ENCODE data around the gene TFAP2A. TPM values are rescaled to one million over a fixed set of nuclear protein-coding genes. Genes with fewer than 3 reads are reported as not detected.

TFAP2A gene
- polyA plus RNA-seq, 2 of the 4 experiments (the other 2 are of a cell fraction), result 13.1 to 26.9 TPM

GRCh38 chr6:10391799-10392198 is 23.1 kb downstream of the TFAP2A start:
- no peak for TF ChIP-seq HOXB5 (CRISPR knock-in tag; IDR thresholded peaks at IDR 0.05)
- no peak for TF ChIP-seq HDAC2 (IDR thresholded peaks at IDR 0.05)
- TF ChIP-seq CHD4 (IDR thresholded peaks at IDR 0.05; ENCODE audit: borderline replicate concordance), result no peak
- TF ChIP-seq HMGXB4 (CRISPR knock-in tag; IDR thresholded peaks at IDR 0.05; ENCODE audit: borderline replicate concordance), result no peak
- no peak for TF ChIP-seq MAZ (IDR thresholded peaks at IDR 0.05; ENCODE audit: borderline replicate concordance, low read depth, low read length)
- CTCF ChIA-PET, result interaction anchor here (0.6 kb wide), 2 partner anchors 31 to 106 kb away, joined by 3 read pairs; no protein-coding TSS in a partner anchor
- Histone ChIP-seq H3K9me3 (no peaks in the 10 kb centered on the region), H3K4me2 (no peak overlapping the region), H3K4me1 (no peaks in the 10 kb centered on the region), H3K27ac (no peak overlapping the region), H3K4me3 (no peak overlapping the region)
- WGBS (ENCODE audit: missing lambda C conversion rate), result 88% methylated on average over 10 of the region's 10 CpGs
- FAIRE-seq (no peak), DNase-seq (ENCODE audit: low read depth in 1 of 2, low spot score in 1 of 2) (no peak), ATAC-seq (no peak)
- POLR2A ChIA-PET, result no interaction called here

GRCh38 chr6:10391299-10391630 is 23.6 kb downstream of the TFAP2A start:
- no peak for TF ChIP-seq CEBPB (IDR thresholded peaks at IDR 0.05)
- TF ChIP-seq GATA3 (IDR thresholded peaks at IDR 0.05; ENCODE audit: borderline replicate concordance), result no peak
- TF ChIP-seq NPAS2 (CRISPR knock-in tag; IDR thresholded peaks at IDR 0.05; ENCODE audit: borderline replicate concordance), result no peak
- TF ChIP-seq CTCF (IDR thresholded peaks at IDR 0.05), result no peak
- TF ChIP-seq CBX8 (IDR thresholded peaks at IDR 0.05), result no peak
- no peak for TF ChIP-seq ZC3H11A (IDR thresholded peaks at IDR 0.05)
- no peak for TF ChIP-seq HDAC2 (IDR thresholded peaks at IDR 0.05)
- no peak for TF ChIP-seq CBX2 (IDR thresholded peaks at IDR 0.05; ENCODE audit: borderline replicate concordance, low read depth)
- TF ChIP-seq RCOR1 (IDR thresholded peaks at IDR 0.05; ENCODE audit: low read depth, low read length), result no peak
- Histone ChIP-seq H3K27ac (no peak overlapping the region), H3K4me1 (0 out of 3 replicates have a peak, but pooled peaks cover 4% of the 10 kb centered on the region), H3K4me2 (no peak overlapping the region), H3K9me3 (no peaks in the 10 kb centered on the region), H3K4me3 (no peak overlapping the region)
- no peak for ATAC-seq
- 90% methylated on average over 7 of the region's 10 CpGs for WGBS (ENCODE audit: missing lambda C conversion rate)
- ChIA-PET CTCF (interaction anchor here (0.6 kb wide), 2 partner anchors 31 to 106 kb away, joined by 3 read pairs; no protein-coding TSS in a partner anchor), POLR2A (no interaction called here)
- no peak for FAIRE-seq
- no peak for DNase-seq (ENCODE audit: low read depth in 1 of 2, low spot score in 1 of 2)

- ChIA-PET CTCF (interaction anchor here (0.6 kb wide), 1 partner anchor 438 kb away, joined by 3 read pairs; no protein-coding TSS in a partner anchor), POLR2A (interaction anchor here (0.7 kb wide), 1 partner anchor 51 kb away, joined by 3 read pairs; no protein-coding TSS in a partner anchor)
- Histone ChIP-seq H3K4me1 (0 out of 3 replicates have a peak, but pooled peaks cover 6% of the 10 kb centered on the region), H3K27ac (no peak overlapping the region), H3K4me2 (no peak overlapping the region), H3K4me3 (no peak overlapping the region), H3K9me3 (no peaks in the 10 kb centered on the region)
- FAIRE-seq (no peak), ATAC-seq (no peak), DNase-seq (ENCODE audit: low read depth in 1 of 2, low spot score in 1 of 2) (no peak)
- 94% methylated on average over 38 of the region's 41 CpGs for WGBS (ENCODE audit: missing lambda C conversion rate)
- TF ChIP-seq USF2 (IDR thresholded peaks at IDR 0.05) (no peak), ELK1 (IDR thresholded peaks at IDR 0.05; ENCODE audit: low read depth, low read length) (no peak), ZNF302 (CRISPR knock-in tag; IDR thresholded peaks at IDR 0.05) (no peak), MYC (IDR thresholded peaks at IDR 0.05; ENCODE audit: borderline replicate concordance, low read length) (no peak), CTCF (IDR thresholded peaks at IDR 0.05) (no peak), CBX8 (IDR thresholded peaks at IDR 0.05) (no peak), POLR2AphosphoS2 (conservative IDR thresholded peaks at IDR 0.05; ENCODE audit: low read length) (no peak), PBX3 (IDR thresholded peaks at IDR 0.05) (no peak)
Measured at GRCh38 chr6:10390495-10391298, 24.2 kb downstream of the TFAP2A start.
